Measurements from ENCODE around the gene CENPP. TPM values are rescaled to one million over a fixed set of nuclear protein-coding genes. Genes with fewer than 3 reads are reported as not detected.

CENPP gene
- total RNA-seq, 1 experiment from 2014 or later: 4.2 TPM

DNA sequence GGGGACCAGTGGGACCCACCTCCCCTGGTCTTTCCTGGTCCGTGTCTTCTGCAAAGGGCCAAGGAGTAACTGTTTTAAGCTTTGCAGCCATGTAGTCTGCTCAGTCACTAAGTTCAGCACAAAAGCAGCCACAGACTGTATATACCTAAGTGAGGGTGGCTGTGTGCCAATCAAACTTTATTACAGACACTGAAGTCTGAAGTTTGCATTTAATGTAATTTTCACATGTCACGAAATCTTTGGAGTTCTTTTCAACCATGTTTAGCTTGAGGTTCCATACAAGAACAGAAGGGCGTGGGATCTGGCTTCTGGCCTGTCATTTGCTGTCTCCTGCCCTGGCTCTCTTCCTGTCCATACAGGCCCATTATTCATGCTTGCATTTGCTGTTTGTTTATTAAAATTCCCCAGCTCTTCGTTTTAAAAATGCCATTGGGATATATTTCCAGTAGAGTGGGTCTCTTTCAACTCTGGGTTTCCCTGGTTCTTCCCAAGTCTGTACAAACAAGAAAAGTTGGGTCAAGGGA, 274.2 kb downstream of the CENPP start:
- intact Hi-C loops (cut with micrococcal nuclease): no loop called here
- no peaks in the 10 kb centered on the region for H3K4me1 Mint-ChIP-seq (ENCODE audit: insufficient read depth, unreplicated experiment)
- no peak overlapping the region for H3K4me3 Mint-ChIP-seq (ENCODE audit: unreplicated experiment)
- H3K27ac Mint-ChIP-seq (ENCODE audit: low read depth, unreplicated experiment): no peak overlapping the region
- DNase-seq (ENCODE audit: unreplicated experiment): no peak
- no peaks in the 10 kb centered on the region for H3K9me3 Mint-ChIP-seq (ENCODE audit: unreplicated experiment)
- no peaks in the 10 kb centered on the region for H3K27me3 Mint-ChIP-seq (ENCODE audit: insufficient read depth, unreplicated experiment)
- no peaks in the 10 kb centered on the region for H3K36me3 Mint-ChIP-seq (ENCODE audit: insufficient read depth, unreplicated experiment)
- no TSS peak for BruUV-seq (replicated peaks)
- CTCF ChIA-PET: interaction anchor here (0.6 to 1.1 kb wide), 6 partner anchors 80 to 1082 kb away, joined by 3 to 4 read pairs (median 3); no protein-coding TSS in a partner anchor
- TF ChIP-seq, protein P1, sequence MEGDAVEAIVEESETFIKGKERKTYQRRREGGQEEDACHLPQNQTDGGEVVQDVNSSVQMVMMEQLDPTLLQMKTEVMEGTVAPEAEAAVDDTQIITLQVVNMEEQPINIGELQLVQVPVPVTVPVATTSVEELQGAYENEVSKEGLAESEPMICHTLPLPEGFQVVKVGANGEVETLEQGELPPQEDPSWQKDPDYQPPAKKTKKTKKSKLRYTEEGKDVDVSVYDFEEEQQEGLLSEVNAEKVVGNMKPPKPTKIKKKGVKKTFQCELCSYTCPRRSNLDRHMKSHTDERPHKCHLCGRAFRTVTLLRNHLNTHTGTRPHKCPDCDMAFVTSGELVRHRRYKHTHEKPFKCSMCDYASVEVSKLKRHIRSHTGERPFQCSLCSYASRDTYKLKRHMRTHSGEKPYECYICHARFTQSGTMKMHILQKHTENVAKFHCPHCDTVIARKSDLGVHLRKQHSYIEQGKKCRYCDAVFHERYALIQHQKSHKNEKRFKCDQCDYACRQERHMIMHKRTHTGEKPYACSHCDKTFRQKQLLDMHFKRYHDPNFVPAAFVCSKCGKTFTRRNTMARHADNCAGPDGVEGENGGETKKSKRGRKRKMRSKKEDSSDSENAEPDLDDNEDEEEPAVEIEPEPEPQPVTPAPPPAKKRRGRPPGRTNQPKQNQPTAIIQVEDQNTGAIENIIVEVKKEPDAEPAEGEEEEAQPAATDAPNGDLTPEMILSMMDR (IDR thresholded peaks at IDR 0.05; ENCODE audit: unreplicated experiment): no peak
- POLR2A ChIA-PET: interaction anchor here (0.7 to 1.6 kb wide), 7 partner anchors 10 to 95 kb away, joined by 3 to 9 read pairs (median 4); partner anchors contain the start of gene ECM2

DNA sequence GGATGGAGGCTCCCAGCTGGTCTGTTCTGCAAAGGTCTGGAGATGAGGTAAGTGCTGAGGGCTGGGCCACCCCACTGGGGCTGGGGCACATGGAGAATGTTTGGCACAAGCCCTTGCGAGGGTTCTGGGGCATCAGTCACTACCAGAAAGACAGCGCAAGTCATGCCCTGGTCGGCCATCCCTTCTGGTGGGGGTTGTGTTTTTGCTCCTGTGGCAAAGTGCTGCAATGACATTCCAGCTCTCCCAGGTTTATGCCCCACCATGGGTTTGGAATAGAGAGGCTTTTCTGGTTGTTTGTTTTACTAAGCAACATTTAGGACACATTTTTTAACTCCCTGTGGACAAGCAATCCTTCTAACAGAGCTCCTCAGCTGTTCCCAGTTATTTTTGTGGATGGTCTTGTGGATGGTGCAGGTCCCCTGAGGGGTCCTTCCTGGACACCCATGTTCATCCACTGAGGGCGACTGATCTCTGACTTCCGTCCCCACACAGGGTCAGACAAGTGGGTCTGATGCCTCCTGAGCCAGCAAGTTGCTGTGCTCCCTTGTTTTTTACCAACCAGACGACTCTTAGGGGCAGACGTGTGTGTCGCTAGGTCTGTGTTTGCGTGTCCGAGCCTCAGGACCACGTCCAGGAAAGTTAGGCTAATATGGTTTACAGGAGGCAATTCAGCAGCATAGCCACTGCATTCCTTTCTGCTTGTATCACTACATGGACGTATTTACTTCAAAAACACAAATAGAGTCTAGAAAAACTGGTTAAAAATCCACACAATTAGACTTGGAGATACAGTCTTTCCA, 274.9 kb downstream of the CENPP start:
- H3K27me3 Mint-ChIP-seq (ENCODE audit: insufficient read depth, unreplicated experiment): no peaks in the 10 kb centered on the region
- no peaks in the 10 kb centered on the region for H3K4me1 Mint-ChIP-seq (ENCODE audit: insufficient read depth, unreplicated experiment)
- no peak for DNase-seq (ENCODE audit: unreplicated experiment)
- H3K9me3 Mint-ChIP-seq (ENCODE audit: unreplicated experiment): no peaks in the 10 kb centered on the region
- no peak overlapping the region for H3K27ac Mint-ChIP-seq (ENCODE audit: low read depth, unreplicated experiment)
- BruUV-seq (replicated peaks): no TSS peak
- intact Hi-C loops (cut with micrococcal nuclease): no loop called here
- TF ChIP-seq, protein P1 (IDR thresholded peaks at IDR 0.05; ENCODE audit: unreplicated experiment): no peak
- no peaks in the 10 kb centered on the region for H3K36me3 Mint-ChIP-seq (ENCODE audit: insufficient read depth, unreplicated experiment)
- ChIA-PET POLR2A (interaction anchor here (0.8 to 1.6 kb wide), 7 partner anchors 9 to 96 kb away, joined by 3 to 9 read pairs (median 4); partner anchors contain the start of gene ECM2), CTCF (interaction anchor here (0.6 to 1.1 kb wide), 8 partner anchors 81 to 1081 kb away, joined by 3 to 4 read pairs (median 3); no protein-coding TSS in a partner anchor)
- no peak overlapping the region for H3K4me3 Mint-ChIP-seq (ENCODE audit: unreplicated experiment)

GRCh38 chr9:92601451-92601850, 275.7 kb downstream of the CENPP start:
- BruUV-seq (replicated peaks): no TSS peak

More at GRCh38 chr9:92601451-92601850, 275.7 kb downstream of the CENPP start:
- CTCF ChIA-PET: interaction anchor here (0.6 kb wide), 3 partner anchors 91 to 1365 kb away, joined by 3 read pairs; no protein-coding TSS in a partner anchor
- H3K27ac Mint-ChIP-seq (ENCODE audit: low read depth, unreplicated experiment): no peak overlapping the region
- H3K36me3 Mint-ChIP-seq (ENCODE audit: insufficient read depth, unreplicated experiment): no peaks in the 10 kb centered on the region
- POLR2A ChIA-PET: interaction anchor here (0.9 to 1.0 kb wide), 2 partner anchors 66 to 78 kb away, joined by 3 read pairs; partner anchors contain the start of gene ECM2
- H3K4me3 Mint-ChIP-seq (ENCODE audit: unreplicated experiment): no peak overlapping the region
- H3K4me1 Mint-ChIP-seq (ENCODE audit: insufficient read depth, unreplicated experiment): no peaks in the 10 kb centered on the region
- H3K9me3 Mint-ChIP-seq (ENCODE audit: unreplicated experiment): no peaks in the 10 kb centered on the region
- TF ChIP-seq, protein P1 (IDR thresholded peaks at IDR 0.05; ENCODE audit: unreplicated experiment): no peak
- no peaks in the 10 kb centered on the region for H3K27me3 Mint-ChIP-seq (ENCODE audit: insufficient read depth, unreplicated experiment)
- intact Hi-C loops (cut with micrococcal nuclease): no loop called here
- DNase-seq (ENCODE audit: unreplicated experiment): no peak

Data from MCF 10A (cell line).